Hematopoietic multipotent progenitor cell (in vitro differentiated cells): ENCODE results near the gene ZNF580. TPM values are rescaled to one million over a fixed set of nuclear protein-coding genes. Genes with fewer than 3 reads are reported as not detected.

Experiments
- DNase-seq, 3 donors: peaks; one replicate each; pipeline ENCODE4 v3.0.0-alpha.2; 2011 to 2015; ENCODE audit warnings: low read depth in 2 of 3, low spot score in 2 of 3
- total RNA-seq: library from RNA; depleted of rRNA; stranded (reverse); fragments of >200 nt; gene quantifications from one replicate; pipeline ENCODE4 v1.2.3, GENCODE V29; 2012

The ZNF580 gene
- total RNA-seq, 1 donor: 13.7 TPM

DNA sequence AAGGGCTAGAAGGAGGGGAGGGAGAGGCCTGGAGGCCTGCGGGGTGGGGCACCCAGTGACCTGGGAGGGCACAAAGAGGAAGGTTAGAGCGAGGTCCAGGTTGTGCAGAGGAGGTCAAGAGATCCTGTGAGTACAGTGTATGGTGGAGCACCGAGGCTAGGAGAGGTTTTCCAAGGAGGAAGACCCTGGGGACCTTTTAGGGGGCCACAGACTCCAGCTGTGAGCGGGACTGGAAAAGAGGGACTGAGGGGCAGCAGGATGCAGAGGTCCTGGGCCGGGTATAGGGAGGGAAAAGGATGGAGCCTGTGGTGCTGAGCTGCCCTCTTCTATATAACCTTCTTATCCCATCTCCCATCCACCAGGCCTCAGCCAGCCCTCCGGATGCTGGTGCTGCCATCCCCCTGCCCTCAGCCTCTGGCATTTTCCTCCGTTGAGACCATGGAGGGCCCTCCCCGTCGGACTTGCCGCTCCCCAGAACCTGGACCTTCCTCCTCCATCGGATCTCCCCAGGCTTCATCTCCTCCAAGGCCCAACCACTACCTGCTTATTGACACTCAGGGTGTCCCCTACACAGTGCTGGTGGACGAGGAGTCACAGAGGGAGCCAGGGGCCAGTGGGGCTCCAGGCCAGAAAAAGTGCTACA lies 3.5 kb downstream of the ZNF580 start:
- DNase-seq: no peak

DNA sequence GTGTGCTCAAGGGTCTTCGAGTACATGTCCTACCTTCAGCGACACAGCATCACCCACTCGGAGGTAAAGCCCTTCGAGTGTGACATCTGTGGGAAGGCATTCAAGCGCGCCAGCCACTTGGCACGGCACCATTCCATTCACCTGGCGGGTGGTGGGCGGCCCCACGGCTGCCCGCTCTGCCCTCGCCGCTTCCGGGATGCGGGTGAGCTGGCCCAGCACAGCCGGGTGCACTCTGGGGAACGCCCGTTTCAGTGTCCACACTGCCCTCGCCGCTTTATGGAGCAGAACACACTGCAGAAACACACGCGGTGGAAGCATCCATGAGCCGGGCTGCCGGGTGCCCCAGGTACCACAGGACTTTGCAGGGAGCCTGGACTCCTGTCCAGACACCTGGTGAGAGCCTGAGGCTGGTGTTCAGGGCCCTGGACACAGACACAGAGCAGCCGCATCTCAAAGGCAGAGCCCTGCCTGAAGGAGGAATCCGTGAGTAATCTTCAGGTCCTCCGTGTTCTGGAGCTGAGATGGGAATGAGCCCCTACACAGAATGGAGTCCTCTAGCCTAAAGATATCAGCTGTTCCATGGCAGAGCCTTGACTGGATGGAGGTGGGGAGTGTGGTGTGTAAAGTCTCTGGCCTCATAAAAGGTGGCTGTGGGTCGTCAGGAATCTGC lies 4.2 kb downstream of the ZNF580 start:
- DNase-seq: no peak

DNA sequence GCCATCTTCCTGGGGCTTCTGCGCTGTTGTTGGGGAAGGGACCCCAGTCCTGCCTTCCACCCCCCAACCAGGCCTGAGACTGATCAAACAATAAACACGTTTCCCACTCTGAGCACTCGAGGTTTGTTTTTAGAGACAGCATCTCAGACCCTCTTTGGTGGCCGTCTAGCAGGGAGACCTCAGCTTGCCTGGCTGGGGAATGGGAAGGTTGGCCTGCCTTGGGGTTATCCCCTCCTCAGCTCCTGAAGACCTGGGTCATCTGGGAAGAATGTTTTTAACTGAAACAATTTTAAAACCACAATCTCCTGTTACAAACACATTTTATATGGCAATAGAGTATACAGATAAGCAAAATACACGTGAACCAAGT lies 4.7 kb downstream of the ZNF580 start:
- DNase-seq: no peak

DNA sequence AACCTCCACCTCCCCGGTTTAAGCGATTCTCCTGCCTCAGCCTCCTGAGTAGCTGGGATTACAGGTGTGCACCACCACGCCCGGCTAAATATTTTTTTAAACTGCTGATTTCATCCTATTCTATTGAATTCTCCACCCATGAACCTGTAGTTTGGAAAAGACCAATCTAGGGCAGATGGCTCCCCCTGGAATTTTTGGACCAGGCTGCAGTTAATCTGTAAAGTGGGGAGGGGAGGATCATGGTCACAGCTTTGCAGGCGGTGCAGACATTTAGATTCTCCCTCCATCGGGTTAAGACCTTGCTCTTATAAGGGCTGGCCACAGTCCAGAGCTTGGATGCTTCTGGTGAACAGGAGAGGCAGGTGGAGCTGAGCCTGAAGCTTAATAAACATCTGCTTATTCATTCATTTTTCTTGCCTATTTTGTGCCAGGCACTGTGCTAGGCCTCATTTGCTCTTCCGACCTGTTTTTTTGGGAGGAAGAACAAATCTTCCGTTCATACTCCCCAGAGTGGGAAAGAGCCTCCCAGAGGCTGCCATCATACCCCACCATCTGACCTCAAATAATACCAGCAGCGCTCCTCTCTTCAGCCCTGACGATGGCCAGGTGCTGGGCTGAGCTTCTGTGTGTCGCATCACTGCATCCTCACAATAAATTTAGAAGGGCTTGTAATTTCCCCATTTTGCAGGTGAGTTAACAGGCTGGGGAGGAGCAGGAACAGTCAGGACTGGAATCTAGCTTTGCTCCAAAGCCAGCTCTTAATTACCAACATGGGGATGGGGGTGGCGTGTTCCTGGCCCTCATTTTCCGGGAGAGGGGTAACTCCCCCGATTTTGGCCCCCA lies 6.3 kb downstream of the ZNF580 start:
- no peak for DNase-seq

DNA sequence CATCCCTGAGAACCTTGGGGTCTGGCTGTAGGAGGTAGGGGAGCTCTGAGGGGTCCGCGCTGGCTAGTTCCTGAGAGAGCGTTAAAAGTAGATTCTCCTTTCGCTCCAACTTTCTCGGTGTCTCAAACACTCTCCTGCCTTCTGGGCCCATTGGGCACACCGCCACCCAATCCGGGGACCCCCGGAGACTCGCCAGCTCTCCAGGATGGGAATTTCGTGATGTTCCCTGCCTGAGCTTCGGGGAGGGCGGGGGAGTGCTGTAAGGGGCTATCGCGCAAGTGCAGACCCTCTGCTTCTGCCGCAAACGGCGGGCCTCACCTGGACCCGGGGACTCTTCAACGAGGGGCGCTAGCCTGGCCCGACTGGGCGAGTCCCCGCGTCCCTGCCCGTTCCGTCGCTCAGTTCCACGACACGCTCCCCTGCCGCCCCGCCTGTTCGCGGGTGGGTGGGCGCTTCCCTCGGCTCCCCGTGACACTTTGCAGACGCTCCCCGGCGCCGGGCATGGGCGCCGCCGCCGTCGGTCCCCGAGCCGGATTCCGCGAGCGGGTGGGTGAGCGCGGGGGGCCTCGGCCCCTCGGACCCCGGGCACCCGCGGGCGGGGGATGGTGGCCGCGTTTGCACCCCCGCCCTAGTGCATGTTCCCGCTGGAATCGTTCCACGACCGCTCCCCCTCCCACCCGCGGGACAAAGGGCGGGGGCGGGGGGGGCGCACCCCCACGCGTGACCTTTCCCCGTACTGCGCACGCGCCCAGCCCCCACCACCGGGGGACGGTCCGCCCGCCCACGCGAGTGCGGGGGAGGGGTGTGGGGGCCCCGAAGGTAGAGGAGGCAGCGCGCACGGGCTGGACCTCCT lies 7.2 kb downstream of the ZNF580 start, which contains the start of gene CCDC106:
Gene CCDC106, plus strand, starts transcription at position 481 of the 853 bp plus-strand sequence. CDS start 835 bp downstream, outside the sequence.
- peak in 1 of 3 donors; percentile 62 for DNase-seq

DNA sequence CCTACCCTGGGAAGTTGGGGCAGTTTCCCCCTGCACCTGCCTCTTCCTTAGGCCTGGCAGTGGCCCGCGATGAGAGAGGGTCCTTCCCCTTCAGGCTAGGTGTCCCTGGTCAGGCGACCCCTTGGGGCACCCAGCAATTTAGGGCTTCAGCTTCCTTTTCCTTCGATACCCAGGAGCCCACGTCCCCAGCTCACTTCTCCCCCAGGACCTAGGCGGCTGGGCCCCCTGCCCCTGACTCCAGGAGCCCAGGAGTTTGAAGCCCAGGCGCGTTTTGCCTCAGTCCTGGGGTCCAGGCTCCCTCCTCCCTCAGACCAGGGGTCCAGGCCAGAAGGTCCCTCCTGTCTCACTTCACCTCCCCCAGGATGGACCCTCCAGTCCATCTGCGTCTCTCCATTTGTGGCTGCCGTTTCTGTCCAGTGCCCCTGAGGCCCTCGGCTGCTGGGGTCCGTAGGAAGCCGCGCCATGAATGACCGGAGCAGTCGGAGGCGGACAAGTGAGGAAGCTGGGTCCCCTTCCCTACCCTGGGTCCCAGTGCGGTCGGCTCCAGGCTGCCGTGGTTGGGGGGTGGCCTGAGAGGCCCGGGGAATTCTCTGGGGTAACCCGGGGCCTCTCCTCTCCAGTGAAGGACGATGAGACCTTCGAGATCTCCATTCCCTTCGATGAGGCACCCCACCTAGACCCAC lies 7.9 kb downstream of the ZNF580 start:
- no peak for DNase-seq

DNA sequence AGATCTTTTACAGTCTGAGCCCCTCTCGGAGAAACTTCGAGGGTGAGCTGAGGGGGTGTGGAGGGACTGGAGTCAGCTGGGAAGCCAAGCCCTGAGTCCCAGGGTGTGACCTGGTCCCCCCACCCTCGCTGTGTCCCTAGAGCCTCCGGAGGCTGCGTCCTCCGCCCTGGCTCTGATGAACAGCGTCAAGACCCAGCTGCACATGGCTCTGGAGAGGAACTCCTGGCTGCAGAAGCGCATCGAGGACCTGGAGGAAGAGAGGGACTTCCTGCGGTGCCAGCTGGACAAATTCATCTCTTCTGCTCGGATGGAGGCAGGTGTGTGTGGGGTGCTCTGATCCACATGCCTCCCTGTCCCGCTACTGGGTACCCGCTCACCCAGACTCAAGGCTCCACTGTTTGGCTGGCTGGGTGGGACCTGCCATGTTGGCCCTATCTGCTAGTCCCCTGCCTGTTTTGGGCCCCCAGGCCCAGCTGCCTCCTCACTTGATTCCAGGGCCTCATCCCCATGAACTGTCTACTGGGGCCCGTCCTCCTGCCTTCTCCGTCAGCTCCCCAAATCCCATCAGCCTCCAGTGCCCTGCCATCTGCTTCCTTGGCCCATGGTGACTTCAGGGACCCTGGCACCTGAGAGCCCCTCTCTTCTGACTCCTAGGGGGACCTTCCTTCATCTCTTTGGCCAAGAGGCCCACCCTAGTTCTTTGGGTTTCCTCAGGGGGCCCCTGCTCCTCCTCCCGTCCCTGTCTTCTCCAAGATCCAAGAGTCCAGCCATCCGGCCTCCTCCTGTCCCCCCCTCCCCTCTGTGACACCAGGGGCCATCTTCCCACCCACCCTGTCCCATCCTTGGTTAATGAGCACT lies 8.7 kb downstream of the ZNF580 start:
- DNase-seq: no peak

DNA sequence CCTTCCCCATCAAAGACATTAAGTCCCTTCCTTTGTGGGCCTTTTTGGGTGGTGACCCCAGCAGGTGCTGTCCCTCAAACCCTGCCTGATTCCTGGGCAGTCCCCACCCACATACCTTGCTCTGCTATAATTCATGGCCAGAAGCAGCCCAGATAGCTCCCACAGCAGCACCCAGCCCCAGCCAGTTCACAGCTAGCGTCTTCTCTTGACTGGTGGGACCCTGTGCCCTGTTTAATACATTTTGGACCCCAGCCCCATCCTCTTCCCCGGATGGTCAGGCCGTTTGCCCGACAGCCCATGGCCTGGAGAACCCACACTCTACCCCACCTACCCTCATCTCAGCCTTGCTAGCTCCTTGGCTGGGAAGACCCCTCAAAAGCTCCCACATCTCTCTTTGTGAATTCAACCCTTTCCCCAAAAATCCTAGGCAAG lies 9.3 kb downstream of the ZNF580 start:
- DNase-seq: no peak

DNA sequence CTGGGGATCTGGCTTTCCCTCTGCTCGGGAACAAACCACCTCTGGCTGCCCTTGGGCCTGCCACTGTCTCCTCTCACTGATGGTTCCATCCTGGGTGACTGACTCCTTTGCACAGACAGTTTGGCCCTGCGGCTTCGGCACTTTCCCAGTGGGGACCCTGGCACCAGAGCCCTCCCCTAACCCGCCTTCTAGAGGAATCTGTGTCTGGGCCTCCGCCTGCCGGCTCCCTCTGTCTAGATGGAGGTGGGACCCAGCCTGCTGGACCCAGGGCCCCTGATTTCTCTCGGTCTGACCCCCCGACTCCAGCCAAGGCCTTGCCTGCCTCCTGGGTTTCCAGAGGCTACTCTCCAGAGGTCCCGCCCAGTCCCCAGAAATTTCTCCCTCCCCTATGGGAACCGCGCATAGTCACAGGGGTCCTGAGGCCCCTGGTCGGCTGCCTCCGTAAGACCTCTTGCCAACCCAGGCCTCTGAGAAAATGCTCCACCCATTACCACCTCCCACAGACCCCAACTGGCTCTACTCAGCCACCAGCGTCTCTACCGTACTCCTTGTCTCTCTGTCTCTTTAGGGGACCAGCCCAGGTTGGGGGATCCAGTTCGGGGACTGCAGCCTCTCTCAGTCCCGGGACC lies 9.9 kb downstream of the ZNF580 start:
- DNase-seq: no peak

DNA sequence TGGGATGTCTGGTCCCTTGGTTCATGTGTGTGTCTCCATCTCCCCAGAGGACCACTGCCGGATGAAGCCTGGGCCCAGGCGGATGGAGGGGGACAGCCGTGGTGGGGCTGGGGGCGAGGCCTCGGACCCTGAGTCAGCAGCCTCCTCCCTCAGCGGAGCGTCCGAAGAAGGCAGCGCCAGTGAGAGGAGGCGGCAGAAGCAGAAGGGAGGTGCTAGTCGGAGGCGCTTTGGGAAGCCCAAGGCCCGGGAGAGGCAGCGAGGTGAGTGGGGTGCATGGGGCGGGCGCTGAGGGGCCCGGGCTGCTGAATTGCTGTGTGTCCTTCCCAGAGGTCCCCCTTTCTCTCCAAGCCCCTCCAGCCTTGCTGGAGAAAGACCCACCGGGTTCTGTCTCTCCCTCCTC lies 10.4 kb downstream of the ZNF580 start:
- DNase-seq: no peak

DNA sequence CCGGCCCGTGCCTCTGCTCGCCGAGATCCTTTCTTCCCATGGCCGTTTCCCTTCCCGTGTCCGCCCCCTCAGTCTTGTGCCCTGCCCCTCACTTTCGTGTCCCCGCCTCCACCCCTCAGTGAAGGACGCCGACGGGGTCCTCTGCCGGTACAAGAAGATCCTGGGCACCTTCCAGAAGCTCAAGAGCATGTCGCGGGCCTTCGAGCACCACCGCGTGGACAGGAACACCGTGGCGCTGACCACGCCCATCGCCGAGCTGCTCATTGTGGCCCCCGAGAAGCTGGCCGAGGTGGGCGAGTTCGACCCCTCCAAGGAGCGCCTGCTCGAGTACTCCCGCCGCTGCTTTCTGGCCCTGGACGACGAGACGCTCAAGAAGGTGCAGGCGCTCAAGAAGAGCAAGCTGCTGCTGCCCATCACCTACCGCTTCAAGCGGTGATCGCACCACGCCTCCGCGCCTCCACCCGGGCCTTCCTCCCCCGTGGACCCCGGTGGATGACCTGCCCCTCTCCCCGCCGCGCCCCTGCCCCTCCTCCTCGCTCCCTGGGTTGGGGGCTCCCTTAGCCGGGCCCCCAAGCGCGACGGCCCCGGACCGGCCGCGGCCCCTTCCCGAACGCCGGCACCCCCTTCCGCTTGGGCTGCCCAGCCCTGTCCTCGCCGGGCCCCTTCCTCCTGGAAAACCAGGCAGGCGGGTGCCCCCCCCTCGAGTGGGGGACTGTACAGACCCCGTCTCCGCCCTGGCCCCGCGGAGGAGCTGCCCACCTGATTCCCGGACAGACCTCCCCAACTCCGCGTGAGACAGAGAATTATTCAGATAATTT lies 11.7 kb downstream of the ZNF580 start:
- DNase-seq: no peak

DNA sequence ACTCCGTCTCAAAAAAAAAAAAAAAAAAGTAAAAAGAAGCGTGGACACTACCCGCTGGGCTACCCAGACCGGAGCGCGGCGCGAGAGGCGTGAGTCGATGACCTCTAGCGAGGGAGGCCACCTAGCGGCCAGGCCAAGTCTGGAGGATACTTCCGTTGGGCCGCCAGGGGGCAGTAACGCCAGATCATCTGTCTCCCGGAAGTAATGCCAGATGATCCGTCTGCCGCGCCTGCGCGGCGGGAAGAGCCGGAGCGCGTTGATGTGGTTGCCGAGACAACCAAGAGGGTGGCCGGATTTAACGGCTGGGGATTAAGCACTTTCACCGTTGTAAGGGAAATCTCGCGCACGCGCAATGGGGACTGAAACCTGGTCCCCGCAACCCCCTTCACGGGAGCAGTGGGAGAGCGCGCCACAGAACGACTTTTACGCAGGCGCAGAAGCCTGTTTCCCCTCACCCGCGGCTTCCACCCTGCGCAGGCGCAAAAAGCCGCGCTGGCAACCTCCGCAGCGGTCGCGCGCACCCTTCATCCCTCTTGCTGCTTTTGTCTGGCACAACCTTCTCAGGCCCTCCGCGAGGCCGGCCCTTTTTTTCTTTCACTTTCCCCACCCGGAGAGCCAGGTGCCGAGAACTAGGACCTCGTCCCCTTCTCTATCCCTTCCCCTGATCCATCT lies 13.0 kb downstream of the ZNF580 start:
- DNase-seq: peak; percentile 99

DNA sequence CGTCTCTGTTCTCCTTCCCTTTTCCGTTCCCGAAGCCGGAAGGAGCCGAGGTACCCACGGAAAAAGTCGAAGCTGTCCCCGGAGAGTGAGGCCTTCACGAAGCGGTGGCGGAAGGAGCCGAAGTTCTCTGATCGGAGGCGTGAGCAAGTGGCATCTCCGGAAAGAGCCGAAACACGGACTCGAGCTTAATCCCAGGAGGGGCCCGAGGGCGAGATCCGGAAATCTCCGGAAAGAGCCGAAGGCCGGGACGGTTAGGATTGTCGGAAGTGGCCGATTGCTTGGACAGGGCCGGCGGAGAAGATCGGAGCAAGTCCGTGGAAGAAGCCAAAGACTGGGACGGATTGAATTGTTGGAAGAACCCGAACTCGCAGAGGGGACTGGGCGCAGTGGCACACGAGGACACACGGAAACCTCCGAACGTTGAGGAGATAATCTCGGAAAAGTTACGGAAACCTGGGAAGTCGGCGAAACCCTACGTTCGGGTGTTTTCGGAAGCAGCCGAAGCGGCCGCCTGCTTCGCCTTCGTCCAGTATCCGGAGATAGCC lies 13.6 kb downstream of the ZNF580 start:
- DNase-seq: peak; percentile 95 to 100 (median 100)

DNA sequence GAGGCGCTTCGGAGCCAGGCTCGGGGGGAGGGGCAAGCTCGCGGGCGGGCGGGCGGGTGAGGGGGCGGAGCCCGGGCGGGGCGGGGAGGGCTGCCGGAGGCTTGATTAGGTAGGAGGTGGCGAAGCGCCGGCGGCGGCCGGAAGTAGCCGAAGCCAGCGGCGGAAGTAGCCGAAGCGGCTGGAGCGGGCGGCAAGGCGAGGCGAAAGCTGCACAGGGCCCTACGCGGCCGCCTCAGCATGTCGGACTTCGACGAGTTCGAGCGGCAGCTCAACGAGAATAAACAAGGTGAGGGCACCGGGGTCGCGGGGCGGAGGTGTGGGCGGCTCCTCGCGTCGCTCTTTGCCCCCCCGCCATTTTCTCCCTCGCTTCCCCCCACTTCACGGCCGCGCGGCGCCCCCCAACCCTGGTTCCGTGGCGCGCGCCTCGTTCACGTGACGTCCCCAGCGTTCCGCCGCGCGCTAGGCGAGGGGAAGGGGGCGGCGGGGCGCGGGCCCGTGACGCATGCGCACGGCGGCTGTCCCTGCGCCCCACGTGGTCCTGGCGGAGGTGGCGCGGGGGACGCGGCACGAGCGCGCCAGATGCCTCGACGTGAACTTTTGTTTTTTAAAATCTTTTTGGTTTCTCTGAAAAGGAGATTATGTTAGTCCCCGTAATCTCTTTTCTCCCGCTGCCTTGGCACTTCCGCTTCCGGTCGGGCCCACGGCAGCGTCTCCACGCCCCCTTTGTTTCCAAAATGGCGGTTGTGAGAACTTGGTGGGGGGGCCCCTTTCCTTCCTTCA lies 14.3 kb downstream of the ZNF580 start, which contains the start of gene U2AF2:
Gene U2AF2, plus strand, starts transcription at position 168 of the 780 bp plus-strand sequence. Its CDS starts 70 bp downstream, at position 238.
- DNase-seq: peak; percentile 93 to 95 (median 95)

DNA sequence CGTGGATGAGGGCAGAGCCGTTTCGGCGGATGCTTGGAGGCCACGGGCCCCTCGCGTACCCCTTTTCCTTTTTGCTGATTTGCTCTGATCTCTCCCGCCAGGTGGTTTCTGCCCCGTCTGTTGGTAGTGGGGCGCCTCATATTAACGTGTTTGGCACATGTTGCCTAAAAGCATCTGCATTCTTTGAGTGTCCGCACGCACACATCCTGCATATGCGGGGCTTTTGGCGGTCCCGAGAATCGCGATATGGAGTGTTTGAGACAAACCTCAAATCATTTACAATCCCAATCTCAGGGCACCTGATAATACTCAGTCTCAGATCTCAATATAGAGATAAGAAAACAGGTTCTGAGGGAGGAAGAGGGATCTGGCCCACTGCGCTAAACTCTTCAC lies 14.8 kb downstream of the ZNF580 start:
- DNase-seq: no peak

DNA sequence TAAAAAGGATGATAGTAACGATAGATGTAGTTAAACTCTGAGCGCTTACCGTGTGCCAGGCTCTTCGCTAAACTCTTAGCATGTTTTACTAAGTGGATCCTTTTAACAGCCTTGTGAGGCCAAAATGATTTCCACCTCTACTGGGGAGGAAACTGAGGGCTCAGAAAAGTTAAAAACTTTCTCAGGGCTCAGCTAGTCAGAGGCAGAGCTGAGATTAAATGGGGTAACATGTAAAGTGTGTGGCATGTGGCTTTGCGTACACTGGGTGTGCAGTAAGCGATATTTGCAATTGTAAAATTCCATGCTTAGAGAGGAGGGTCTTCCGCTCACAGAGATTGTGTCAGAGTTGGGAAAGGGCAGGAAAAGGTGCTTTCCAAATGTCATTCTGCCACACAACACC lies 15.8 kb downstream of the ZNF580 start:
- no peak for DNase-seq
